ENCODE measurements around the gene GTPBP1.

GTPBP1 gene

DNA sequence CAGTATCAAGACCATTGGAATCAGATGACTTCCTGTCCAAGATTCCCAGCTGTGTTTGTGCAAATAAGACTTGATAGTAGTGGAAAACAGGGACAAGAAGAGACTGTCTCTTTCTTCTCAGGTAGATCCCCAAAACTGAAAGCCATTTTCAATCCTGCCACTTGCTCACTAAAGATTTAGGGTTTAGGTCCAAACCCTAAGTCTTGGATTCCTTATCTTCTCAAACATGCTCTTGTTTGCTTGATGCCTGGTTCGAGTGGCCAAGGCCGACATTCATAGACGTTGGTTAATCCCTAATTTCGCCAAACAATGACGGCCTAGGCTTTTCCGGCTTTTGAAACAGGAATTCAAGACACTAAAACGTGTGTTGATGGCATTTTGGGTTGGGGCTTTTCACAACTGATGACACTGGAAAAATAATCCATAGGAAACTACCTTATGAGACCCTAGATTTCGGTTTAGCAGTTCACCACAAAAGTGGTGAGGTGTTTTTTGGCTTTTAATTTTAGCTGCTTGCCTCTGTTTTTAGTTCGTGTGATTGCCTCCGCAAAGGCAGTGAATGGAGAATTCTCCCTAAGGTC lies 1.0 kb upstream of the GTPBP1 start:
- DNase-seq (ENCODE audit: low read depth): no peak

DNA sequence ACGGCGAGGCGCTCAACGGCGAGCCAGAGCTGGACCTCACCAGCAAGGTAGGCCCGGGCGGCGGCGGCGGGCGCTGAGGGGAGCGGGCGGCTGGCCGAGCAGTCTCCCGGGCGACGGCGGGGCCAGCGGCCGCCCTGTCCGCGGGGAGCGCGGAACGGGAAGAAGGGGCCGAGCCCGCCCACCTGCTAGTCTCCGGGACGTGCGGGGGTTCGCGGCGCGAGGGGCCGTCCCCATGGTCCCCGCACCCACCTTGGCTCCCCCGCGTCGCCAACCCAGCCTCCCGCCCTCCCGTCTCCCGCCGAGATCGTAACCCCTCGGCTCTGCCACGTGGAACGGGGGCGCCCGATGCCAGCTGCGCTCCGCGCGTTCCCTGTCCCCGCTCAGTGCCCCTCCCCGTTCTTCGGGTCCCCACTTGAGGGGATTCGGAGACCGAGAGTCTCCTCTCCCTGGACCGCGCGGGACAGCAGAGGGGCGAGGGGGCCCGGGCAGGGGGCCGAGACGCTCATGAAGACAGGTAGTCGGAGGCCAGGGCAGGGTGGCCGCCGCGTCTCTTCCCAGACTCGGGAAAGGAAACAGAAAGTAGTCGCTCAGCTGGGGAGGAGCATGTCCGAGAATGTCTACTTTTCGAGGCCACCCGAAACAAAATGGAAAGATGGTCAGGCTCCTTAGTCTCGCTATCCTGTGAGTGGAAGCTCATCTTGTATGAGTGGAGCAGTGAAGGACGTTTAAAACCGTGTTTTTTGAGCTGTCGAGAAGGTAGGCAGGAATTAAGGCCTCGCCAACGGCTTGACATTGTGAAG lies 557 bp downstream of the GTPBP1 start:
- DNase-seq (ENCODE audit: low read depth): no peak

DNA sequence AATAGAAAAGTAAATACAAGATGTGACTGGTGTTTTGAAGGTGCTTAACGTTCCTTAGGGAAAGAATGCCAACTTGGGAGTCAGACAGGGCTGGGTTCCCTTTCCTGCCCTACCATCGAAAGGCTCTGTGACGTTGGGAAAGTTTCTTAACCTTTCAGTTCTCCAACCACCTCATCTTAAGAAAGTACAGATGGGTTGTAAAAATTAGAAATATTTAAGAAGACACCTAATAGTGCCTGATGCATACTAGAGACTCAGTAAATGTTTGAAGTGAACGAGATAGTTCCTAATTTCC lies 1.1 kb downstream of the GTPBP1 start:
- no peak for DNase-seq (ENCODE audit: low read depth)

DNA sequence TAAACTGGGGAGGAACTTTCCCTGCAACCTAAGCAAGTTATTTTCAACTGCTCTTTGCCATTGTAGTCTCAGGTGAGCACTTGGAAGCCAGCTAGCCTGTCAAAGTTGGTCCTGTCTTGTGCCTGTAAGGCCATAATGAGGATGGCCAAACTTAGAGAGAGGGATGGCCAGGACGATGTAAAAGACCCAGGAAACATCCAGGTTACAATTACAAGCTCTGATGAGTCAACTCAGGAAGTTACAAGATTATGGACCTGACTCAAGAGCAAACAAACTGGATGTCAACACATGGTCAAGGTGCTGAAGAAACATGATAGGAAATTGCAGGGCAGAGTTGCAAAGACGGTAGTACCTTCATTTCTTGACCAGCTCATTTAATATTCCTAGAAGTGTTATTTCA lies 1.6 kb downstream of the GTPBP1 start:
- no peak for DNase-seq (ENCODE audit: low read depth)

GRCh38 chr22:38707984-38708383 lies 2.2 kb downstream of the GTPBP1 start:
- DNase-seq (ENCODE audit: low read depth): no peak

DNA sequence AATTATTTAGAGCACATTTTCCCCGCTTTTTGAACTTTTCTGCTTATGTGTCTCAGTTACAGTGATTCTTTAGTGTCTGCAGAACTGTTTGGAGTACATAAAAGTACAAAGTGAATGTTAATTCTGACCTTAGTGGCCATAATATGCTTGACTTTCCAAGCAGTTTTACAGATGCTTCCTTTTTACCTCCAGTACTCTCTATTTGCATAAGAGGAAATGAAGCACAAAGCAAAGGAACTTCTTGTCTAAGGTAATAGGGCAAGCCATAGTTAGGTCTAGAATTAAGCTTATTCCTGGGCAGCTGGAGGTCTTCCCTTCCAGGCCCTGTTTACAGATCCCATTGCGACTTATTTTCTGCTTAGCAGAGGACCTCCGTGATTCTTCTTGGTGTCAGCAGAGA lies 3.6 kb downstream of the GTPBP1 start:
- DNase-seq (ENCODE audit: low read depth): no peak

- DNase-seq (ENCODE audit: low read depth): no peak
These were observed 4.6 kb downstream of the GTPBP1 start for GRCh38 chr22:38710351-38710750.

DNA sequence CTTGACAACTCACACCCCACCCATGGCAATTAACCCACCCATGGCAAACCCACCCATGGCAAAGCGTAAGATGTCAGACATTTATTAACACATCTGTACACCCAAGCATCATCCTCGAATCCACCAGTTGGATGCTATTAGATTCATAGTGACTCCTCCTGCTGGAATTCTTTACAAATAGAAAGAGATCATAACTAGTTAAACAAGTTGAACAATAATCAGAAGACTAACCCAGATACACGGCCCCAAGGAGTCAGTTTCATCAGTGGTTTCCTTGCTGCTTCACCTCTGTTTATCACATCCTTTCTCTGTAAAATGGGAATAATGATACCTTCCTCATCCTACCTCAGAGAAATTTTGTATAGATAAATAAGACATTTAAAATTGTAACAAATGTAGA lies 5.1 kb downstream of the GTPBP1 start:
- DNase-seq (ENCODE audit: low read depth): no peak

GRCh38 chr22:38712486-38713207 lies 6.9 kb downstream of the GTPBP1 start:
- no peak for DNase-seq (ENCODE audit: low read depth)

GRCh38 chr22:38713921-38714320 lies 8.2 kb downstream of the GTPBP1 start:
- no peak for DNase-seq (ENCODE audit: low read depth)

DNA sequence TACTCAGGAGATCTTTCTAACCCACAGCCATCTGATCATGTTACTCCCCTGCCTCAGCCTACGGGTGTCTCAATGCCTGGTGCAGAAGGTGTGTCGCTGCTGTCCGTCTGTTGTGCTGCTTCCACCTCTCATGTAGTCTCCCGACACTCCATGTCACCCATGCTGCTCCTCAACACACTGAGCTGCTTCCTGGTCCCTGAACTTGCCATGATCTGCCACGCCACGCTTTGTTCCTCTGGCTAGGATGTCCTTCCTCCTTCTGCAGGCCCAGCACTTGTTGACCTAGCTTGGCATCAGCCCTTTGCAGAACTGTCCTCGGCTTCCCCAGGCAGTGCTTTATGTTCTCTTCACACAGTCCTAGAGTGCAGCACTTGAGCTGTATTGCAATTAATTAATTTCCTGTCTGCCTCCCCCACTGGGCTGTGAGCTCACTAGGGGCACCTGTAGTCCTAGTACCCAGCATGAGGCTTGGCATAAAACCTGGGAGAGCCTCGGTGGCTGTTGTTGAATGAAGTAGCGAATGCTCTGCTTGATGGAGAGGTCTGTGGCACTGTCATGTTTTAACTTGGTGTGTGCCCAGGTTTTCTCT lies 9.5 kb downstream of the GTPBP1 start:
- no peak for DNase-seq (ENCODE audit: low read depth)

GRCh38 chr22:38715852-38716251 lies 10.1 kb downstream of the GTPBP1 start:
- no peak for DNase-seq (ENCODE audit: low read depth)

- no peak for DNase-seq (ENCODE audit: low read depth)
These were observed 10.5 kb downstream of the GTPBP1 start for GRCh38 chr22:38716271-38716670.

GRCh38 chr22:38716826-38717225 lies 11.1 kb downstream of the GTPBP1 start:
- DNase-seq (ENCODE audit: low read depth): no peak

DNA sequence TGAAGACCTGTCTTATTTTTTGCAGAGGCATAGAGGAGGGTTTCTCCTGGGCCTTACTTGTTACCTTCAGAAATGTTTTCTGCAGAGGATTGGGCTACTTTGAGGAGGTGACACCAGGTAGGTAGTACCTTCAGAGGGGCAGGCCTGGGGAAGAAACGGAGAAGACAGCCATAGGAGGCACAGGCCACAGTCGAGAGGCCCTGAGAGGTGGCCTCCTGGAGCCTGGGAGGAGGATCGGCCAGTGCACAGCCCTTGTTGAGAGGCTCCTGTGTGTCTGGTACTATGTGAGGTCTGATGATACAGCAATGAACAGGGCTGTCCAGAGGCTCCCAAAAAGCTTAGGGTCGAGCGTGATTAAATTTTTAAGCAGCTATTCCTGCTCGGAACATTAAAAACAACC lies 11.5 kb downstream of the GTPBP1 start:
- DNase-seq (ENCODE audit: low read depth): no peak

DNA sequence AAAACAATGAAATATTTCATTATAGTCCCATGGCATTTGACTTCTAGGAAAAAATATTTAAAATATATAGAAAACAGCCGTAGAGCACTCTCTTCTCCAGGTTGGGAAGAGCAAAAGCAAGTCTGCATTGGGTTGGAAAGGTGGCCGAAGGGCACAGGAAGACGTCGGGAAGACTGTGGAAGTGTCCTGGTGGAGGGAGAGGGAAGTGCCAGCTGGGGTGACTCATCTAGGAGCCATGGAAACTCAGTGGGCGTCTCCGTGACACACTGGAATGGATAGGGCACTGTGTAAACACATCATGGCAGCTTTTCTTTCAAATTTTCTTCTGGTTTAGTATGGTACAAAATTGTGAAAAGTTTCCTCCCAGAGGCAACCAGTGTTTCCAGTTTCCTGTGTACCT lies 12.7 kb downstream of the GTPBP1 start:
- no peak for DNase-seq (ENCODE audit: low read depth)

- DNase-seq (ENCODE audit: low read depth): no peak
These were observed 13.5 kb downstream of the GTPBP1 start for GRCh38 chr22:38719196-38719595.

DNA sequence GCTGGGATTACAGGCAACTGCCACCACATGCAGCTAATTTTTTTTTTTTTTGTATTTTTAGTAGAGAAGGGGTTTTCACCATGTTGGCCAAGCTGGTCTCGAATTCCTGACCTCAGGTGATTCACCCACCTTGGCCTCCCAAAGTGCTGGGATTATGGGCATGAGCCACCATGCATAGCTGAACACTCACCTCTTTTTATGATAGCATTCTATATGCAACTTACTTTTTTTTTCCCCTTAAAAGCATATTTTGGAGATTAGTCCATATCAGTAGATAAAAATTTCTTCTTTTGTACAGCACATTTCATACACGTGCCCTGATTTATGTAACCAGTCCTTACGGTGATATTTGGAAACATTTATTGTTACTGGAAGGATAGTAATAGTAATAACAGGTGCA lies 14.6 kb downstream of the GTPBP1 start:
- DNase-seq (ENCODE audit: low read depth): no peak

- no peak for DNase-seq (ENCODE audit: low read depth)
These were observed 15.8 kb downstream of the GTPBP1 start for GRCh38 chr22:38721551-38721950.

DNA sequence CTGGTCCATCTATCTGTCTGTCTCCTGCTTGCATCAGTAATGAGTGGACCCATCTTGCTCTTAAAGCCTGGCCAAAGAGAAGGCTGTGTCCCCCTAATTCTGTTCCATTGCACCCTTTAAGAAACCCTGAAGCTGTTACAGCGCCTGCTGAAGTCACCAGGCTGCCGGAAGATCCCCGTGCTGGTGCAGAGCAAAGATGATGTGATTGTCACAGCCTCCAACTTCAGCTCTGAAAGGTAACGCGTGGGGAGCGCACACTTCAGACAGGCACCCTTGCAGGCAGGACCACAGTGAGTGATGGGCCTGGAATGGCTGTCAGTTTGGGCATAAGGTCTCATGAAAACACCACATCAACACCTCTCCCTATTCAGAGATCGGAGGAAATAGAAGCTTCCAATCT lies 18.4 kb downstream of the GTPBP1 start:
- DNase-seq (ENCODE audit: low read depth): no peak

GRCh38 chr22:38724926-38725571 lies 19.3 kb downstream of the GTPBP1 start:
- no peak for DNase-seq (ENCODE audit: low read depth)

GRCh38 chr22:38725900-38726655 lies 20.3 kb downstream of the GTPBP1 start:
- no peak for DNase-seq (ENCODE audit: low read depth)
